ENCODE results near the gene RAPGEF5.

The RAPGEF5 gene

GRCh38 chr7:22343612-22344011 is 13.3 kb downstream of the RAPGEF5 start:
- no peak for DNase-seq

- DNase-seq: no peak
These were observed 13.9 kb downstream of the RAPGEF5 start for GRCh38 chr7:22343071-22343470.

- no peak for DNase-seq
These were observed 17.1 kb downstream of the RAPGEF5 start for GRCh38 chr7:22339725-22340390.

GRCh38 chr7:22338877-22339276 is 18.1 kb downstream of the RAPGEF5 start:
- DNase-seq: no peak

GRCh38 chr7:22338411-22338810 is 18.5 kb downstream of the RAPGEF5 start:
- DNase-seq: no peak

- DNase-seq: no peak
These were observed 23.2 kb downstream of the RAPGEF5 start for GRCh38 chr7:22333680-22334141.

- no peak for DNase-seq
These were observed 24.5 kb downstream of the RAPGEF5 start for GRCh38 chr7:22332461-22332870.

- DNase-seq: no peak
These were observed 25.2 kb downstream of the RAPGEF5 start for GRCh38 chr7:22331704-22332103.

GRCh38 chr7:22330903-22331302 is 26.1 kb downstream of the RAPGEF5 start:
- no peak for DNase-seq

- no peak for DNase-seq
These were observed 27.0 kb downstream of the RAPGEF5 start for GRCh38 chr7:22329816-22330524.

GRCh38 chr7:22326181-22326580 is 30.8 kb downstream of the RAPGEF5 start:
- no peak for DNase-seq

- no peak for DNase-seq
These were observed 31.3 kb downstream of the RAPGEF5 start for GRCh38 chr7:22325671-22326070.

GRCh38 chr7:22323714-22324113 is 33.2 kb downstream of the RAPGEF5 start:
- no peak for DNase-seq

GRCh38 chr7:22320416-22320815 is 36.5 kb downstream of the RAPGEF5 start:
- no peak for DNase-seq

- DNase-seq: no peak
These were observed 37.2 kb downstream of the RAPGEF5 start for GRCh38 chr7:22319424-22320403.

- no peak for DNase-seq
These were observed 38.6 kb downstream of the RAPGEF5 start for GRCh38 chr7:22318376-22318775.

- DNase-seq: no peak
These were observed 39.3 kb downstream of the RAPGEF5 start for GRCh38 chr7:22317632-22318031.

GRCh38 chr7:22316914-22317313 is 40.0 kb downstream of the RAPGEF5 start:
- DNase-seq: no peak

GRCh38 chr7:22307816-22308215 is 49.1 kb downstream of the RAPGEF5 start:
- DNase-seq: no peak

GRCh38 chr7:22305706-22306105 is 51.2 kb downstream of the RAPGEF5 start:
- no peak for DNase-seq

- no peak for DNase-seq
These were observed 54.0 kb downstream of the RAPGEF5 start for GRCh38 chr7:22302951-22303423.

GRCh38 chr7:22302193-22302592 is 54.8 kb downstream of the RAPGEF5 start:
- DNase-seq: no peak

GRCh38 chr7:22301790-22302189 is 55.2 kb downstream of the RAPGEF5 start:
- DNase-seq: no peak

Data from activated T-cell treated with anti-CD3 and anti-CD28 coated beads for 4 hours (primary cell).